Stimulated activated CD8-positive, alpha-beta memory T cell treated with anti-CD3 and anti-CD28 coated beads, Interleukin-7, amount 100 ng/mL, for 1 hour (primary cell): Measurements from ENCODE around the gene TRIM69.
"Not testable (repeated sequence)": the region's sequence is repeated elsewhere in the genome, so short reads cannot be mapped to it uniquely, and the experiment has no call there.

Source experiments
- DNase-seq, 2 donors: peaks; one replicate each; pipeline ENCODE4 v3.0.0-alpha.2; 2020; ENCODE audit warnings: low read depth in 2 of 2

TRIM69 gene

DNA sequence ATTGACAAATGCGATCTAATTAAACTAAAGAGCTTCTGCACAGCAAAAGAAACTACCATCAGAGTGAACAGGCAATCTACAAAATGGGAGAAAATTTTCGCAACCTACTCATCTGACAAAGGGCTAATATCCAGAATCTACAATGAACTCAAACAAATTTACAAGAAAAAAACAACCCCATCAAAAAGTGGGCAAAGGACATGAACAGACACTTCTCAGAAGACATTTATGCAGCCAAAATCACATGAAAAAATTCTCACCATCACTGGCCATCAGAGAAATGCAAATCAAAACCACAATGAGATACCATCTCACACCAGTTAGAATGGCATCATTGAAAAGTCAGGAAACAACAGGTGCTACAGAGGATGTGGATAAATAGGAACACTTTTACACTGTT, 7.1 kb downstream of the TRIM69 start:
- DNase-seq: not testable (repeated sequence)

DNA sequence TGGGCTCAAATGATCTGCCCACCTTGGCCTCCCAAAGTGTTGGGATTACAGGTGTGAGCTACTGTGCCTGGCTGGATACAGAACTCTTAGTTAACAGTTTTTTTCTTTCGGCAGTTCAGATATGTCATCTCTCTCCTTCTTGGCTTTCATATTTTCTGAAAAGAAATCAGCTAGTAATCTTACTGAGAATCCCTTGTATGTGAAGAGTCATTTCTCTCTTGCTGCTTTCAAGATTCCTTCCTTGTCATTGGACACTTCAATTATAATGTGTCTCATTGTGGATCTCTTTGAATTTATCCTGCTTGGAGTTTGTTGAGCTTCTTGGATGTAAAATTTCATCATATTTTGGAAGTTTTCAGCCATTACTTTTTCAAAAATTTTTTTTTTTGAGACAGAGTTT, 17.0 kb downstream of the TRIM69 start:
- DNase-seq: no peak

DNA sequence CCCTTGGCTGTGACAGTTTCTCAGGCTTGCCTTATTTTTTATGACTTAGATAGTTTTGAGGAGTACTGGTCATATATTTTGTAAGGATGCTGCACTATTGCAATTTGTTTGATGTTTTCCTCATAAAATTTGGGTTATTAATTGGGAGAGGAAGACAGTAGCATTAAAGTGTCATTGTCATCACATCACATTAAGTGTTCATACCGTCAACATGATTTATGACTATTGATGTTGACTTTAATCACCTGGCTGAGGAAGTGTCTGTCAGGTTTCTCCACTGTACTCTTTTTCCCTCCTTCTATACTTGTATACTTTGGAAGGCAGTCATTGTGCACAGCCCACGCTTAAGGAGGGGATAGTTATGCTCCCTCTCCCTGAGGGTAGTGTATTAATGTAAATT, 26.9 kb downstream of the TRIM69 start:
- no peak for DNase-seq

DNA sequence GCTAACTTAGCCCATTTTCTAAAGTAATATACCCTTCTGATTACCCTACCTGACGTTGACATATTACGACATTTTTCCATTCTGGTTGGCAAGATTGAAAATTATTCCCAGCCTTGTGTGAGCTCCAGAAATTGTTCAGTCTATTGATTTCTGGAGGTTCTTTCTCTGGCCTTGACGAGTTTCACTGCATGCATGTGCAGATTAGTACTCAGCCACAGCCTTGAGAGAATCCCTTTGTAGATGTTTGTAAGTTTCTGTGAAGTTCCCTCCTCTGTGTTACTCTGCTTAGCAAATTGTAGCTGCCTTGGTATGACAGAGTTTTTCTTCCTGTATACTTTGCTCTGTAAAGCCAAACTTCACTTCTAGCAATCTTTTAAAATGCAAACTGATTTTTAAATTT, 27.5 kb downstream of the TRIM69 start:
- no peak for DNase-seq

DNA sequence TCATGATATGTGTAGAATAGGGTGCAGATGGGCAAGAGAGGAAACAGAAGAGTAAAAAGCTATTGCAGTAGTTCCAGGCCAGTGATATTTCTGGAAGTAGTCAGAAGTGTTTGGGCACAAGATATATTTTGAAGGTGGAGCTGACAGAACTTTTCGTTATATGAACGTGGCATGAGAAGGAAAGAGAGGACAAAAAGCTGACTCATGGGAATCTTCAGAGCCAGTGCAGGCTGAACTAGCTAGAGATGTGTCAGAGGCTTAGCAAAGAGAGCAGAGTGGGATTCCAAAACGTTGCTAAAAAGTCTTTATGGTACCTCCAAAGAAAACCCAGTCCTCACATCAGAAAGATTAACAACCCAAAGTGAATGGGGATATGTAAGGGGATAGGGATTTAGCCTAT, 28.7 kb downstream of the TRIM69 start:
- DNase-seq: no peak

DNA sequence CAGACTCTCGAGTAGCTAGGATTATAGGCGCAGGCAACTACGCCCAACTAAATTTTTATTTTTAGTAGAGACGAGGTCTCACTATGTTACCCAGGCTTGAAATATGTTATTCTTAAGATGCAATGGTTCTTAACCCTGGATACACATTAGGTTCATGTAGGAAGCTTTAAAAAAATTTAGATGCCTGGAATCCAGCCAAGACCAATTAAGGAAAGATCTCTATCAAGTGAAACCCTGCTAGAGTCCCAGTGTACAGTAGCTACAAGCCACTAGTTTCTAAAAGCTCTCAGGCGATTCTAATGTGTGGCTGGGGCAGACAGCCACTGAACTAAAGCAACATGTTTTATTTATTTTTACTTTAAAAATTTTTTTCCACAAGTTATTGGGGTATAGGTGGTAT, 33.2 kb downstream of the TRIM69 start:
- DNase-seq: no peak

DNA sequence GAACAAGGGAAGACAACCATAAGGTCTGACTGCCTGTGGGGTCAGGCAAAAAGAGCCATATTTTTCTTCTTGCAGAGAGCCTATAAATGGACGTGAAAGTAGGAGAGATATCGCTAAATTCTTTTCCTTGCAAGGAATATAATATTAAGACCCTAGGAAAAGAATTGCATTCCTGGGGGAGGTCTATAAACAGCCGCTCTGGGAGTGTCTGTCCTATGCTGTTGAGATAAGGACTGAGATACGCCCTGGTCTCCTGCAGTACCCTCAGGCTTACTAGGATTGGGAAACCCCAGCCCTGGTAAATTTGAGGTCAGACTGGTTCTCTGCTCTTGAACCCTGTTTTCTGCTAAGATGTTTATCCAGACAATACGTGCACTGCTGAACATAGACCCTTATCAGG, 34.4 kb downstream of the TRIM69 start:
- DNase-seq: not testable (repeated sequence)

DNA sequence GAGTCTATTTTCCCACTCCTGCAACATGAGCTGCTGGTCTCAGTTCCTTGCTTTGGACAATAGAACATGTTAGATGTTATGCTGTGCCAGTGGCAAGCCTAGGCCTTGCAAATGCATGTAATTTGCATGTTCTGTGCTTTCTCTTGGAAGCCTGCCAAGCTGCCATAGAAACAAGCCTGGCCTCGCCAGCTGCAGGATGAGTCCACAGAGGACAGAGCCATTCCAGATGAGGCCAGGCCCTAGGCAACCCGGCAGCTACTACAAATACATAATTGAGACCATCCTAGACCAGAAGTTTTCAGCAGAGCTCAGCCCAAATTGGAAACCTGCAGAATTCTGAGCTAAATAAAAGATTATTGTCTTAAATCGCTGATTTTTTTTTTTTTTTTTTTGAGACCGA, 39.6 kb downstream of the TRIM69 start:
- DNase-seq: no peak

DNA sequence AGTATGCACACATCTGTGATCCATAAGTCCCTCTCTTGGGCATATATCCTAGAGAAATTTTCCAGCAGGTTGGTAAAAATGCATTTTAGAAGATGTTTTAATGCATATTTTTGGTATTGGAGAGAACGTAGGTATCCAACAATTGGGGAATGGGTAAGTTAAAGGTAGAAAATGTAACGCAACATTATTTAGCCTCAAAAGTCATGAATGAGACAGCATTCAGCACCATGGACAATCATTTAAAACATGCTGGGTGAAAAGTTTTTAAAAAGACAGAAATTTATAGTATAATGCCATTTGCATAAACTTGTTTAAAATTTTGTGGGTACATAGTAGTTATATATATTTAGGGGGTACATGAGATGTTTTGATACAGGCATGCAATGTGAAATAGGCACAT, 43.4 kb downstream of the TRIM69 start:
- DNase-seq: no peak

DNA sequence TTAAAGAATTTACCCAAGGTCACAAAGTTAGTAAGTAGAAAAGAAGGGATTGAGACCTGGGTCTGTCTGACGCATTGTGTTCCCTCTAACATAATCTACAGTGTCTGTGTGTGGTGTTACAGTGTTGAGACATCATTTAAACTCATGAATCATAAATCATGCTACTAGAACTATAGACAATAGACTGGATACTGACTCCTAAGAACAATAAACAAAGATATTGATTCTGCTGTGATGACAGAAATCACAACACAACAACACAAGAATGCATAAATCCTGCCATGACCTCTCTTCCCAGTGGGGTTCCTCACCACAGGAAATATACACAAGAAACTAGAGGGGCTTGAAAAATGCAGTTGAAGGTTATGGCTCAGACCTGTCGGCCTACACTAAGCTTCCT, 44.3 kb downstream of the TRIM69 start:
- DNase-seq: no peak

DNA sequence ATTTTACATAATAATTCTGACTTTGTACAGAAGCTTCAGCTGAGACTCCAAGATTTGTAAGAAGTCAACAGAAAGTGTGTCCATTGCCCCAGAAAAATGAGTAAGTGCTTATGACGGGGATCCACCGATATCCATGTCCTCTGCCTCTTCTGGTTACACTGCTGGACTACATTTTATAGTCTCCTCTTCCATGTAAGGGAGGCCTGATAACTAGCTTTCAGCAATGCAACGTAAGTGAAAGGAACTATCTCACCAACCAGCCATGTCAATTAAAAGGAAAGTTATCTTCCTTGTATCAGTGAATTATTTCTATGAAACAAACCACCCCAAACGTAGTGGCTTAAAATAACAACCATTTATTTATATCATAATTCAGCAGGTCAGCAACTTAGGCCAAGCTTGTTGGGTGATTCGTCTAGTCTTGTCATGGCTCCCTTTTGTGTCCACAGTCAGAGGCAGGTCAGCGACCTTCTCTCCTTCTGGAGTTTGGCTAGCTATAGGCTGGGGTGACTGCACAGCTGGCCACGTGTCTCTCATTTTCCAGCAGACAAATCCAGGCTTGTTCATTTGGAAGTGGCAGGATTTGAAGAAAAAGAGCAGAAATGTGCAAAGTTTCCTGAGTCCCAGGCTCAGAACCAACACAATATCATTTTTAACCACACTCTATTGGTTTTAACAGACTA, 44.9 kb downstream of the TRIM69 start:
- DNase-seq: no peak

DNA sequence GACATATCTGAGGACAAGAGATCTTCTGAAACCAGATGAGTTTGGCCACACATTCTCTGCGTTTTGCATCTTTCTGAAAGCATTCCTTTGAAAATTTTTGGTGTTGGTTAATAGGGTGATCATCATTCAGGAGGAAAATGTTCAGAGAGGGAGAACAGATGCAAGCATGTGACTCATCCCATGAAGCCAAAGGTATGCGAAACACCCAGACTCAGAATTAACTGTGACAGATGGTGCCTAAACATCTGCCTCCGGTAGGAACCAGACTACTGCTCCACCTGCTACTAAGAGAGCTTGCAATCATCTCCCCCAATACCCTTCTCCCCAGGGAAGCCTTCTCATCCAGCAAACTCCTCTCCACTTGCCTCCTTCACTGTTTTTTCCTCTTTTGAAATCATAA, 46.2 kb downstream of the TRIM69 start:
- DNase-seq: no peak

DNA sequence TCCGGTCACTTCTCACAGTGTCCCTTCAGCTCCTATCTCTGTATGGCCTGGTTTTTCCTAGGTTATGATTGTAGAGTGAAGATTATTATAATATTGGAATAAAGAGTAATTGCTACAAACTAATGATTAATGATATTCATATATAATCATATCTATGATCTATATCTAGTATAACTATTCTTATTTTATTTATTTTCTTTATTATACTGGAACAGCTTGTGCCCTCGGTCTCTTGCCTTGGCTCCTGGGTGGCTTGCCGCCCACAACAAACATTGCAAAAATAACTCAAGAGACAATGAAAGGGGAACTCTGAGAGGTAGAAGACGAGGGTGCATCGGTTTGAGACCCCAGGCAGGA, 48.6 kb downstream of the TRIM69 start:
- DNase-seq: not testable (repeated sequence)

DNA sequence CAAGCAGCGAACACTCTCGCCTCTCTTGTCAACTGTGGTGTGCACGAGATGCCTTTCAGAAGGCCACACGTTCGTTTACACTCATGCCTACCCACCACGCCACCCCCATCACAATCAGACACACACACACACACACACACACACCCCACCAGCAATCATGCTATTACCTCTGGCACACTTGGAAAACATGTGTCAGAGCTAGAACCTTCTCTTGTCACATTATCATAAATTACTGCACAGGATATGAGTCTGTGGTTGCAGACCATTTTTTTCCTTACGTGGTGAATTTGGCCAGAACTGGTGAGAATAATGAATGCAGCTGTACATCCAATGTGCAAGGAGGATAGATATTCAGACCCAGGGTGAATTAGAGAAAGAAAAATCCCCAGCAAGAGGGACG, 52.4 kb downstream of the TRIM69 start:
- no peak for DNase-seq

DNA sequence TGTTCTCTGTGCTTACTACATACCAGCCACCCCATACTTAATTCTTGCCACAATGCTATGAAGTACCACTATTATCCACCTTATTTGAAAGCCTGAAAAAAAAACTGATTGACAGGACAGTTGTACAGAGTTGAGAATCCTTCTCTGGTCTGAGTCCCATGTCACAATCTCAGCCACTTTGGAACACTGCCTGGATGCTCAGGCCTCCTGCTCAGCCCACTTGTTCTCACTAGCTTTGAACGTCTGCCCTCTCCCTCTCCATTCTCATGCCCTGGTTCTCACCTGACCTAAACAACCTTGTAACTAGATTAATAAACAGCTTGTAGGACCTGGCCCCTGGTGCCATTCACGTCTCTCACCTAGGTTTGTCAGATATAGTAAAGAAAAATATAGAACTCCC, 53.9 kb downstream of the TRIM69 start:
- no peak for DNase-seq

DNA sequence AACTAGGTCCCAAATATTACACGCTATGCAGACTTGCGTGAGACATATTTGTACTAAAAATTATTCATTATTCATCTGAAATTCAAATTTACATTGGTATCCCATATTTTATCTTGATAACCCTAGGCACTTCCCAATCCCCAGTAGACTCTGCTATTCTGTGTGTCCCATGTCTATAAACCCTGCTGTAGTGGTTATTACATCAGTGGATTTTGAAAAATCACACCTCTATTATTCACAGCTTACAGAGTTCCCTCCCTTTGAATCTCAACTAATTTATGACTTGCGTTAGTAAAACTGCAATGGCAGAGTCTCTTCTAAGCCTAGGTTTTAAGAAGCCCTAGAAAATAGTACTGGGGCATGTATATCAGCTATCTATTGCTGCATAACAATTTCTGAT, 54.3 kb downstream of the TRIM69 start:
- DNase-seq: no peak

DNA sequence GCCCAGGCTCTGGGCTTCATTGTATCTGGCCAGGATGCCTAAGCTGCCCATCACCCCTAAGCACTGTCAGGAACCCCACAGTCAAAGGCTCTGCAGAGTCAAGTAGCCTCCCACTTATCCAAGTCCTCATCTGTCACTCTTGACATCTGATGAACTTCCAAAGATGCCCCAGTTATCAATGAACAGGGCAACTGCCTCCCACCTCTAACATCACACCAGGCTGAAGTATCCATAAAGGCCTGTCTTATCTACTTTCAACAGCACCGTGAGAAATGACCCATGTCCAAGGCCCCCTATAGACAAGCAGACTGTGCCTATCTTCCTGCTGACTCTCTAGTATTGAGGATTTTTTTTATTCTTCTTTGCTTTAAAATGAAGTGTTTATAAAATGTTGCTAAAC, 56.4 kb downstream of the TRIM69 start:
- DNase-seq: no peak

DNA sequence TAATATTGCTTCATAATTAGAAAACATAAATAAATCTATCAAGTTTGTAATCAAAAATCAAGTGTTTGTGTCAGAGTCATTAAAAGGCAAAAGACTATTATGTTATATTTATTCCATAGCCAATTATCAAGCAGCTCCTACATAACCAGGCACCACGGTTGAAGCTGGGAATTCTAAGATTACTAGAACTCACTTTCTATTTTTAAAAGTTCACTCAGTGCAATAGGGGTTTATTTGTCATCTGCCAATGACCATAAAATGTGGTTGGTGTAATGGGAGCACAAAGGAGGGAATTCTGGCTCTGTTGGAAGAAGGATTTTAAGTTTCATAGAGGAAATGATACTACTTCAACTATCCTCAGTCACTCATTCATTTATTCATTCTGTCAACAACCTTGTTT, 57.7 kb downstream of the TRIM69 start:
- DNase-seq: no peak

DNA sequence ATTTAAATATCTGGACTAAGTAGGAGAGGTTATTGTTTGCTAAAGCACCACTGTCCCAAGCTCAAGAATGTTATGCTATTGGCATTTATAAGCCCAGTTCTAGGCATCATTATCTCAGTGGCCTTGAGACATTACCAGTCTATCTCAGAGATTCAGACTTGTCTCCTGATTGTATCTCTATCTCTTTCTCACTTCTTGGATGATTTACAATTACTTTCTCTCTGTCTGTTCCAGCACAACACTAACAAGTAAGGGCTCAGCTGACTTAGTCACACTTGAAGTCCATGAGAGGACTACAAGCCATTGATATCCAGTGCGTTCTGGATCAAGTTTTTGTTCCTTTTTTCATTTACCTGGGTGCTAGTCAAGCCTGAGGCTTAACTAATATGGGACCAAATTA, 60.2 kb downstream of the TRIM69 start:
- no peak for DNase-seq

DNA sequence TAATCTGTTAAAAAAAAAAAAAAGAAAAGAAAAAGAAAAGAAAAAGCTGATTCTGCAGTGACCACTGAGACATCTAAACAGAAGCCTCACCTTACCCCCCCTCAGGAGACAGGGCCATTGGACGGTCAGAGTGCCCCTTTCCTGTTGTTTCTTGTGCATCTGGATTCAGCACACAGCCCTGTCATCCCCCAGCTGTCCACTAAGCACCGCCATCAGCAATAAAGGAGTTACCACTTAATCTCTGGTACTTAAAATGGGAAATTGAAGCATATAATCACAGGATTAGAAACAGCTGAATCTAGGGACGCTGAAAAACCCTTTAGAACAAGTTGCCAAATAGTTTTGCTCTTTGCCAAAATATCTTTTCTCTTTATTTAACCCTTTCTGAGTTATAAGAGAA, 62.5 kb downstream of the TRIM69 start:
- DNase-seq: no peak

DNA sequence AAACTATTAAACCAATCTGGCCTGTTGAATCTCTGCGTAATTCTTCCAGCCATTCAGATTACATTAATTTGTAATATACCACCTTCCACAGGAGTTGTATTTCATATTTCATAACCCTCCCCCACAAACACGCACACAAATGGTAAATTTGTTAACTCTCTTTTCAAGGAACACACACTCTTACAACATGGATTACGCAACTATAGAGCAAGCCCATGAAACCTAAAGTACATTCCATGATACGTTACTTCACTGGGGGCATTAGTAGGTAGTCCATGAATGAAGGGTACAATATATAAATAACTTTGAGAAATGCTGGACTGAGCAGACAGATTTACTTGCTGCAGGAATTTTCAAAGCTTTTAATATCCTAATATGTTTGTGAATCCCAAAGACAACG, 65.0 kb downstream of the TRIM69 start:
- DNase-seq: no peak

DNA sequence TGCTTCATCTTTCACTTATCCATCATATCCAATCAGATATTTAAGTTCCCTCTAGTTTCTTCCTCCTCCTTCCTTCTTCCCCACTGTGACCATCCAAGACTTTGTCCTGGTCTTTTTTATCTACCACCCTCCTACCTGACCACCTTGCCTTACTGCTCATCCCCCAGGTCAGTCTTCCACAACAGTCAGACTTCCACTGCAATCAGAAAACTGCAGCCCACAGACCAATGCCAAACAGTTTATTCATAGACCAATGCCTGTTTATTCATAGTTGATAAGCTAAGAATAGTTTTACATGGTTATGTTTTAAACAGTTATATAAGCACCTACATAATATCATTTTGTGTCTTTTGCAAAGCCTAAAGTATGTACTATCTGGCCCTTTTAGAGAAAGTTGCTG, 65.5 kb downstream of the TRIM69 start:
- DNase-seq: no peak

DNA sequence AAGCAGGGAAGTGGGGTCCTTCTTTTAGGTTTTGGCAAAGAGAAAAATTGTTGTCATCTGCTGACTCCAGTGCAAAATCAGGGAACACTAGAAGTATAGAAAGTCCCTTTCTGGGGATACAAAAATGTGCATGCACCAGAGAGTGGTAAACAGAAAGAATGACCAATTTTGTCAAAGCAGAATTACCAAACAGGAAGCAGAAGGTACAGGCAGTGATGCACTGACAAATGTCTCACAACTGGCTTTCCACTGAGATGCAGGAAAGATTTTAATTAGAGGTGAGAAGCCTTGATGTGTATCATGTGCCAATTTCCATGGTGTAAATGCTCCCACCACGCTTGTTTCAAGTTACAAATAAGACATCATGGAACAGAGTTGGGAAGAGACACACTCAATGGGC, 66.0 kb downstream of the TRIM69 start:
- DNase-seq: no peak

DNA sequence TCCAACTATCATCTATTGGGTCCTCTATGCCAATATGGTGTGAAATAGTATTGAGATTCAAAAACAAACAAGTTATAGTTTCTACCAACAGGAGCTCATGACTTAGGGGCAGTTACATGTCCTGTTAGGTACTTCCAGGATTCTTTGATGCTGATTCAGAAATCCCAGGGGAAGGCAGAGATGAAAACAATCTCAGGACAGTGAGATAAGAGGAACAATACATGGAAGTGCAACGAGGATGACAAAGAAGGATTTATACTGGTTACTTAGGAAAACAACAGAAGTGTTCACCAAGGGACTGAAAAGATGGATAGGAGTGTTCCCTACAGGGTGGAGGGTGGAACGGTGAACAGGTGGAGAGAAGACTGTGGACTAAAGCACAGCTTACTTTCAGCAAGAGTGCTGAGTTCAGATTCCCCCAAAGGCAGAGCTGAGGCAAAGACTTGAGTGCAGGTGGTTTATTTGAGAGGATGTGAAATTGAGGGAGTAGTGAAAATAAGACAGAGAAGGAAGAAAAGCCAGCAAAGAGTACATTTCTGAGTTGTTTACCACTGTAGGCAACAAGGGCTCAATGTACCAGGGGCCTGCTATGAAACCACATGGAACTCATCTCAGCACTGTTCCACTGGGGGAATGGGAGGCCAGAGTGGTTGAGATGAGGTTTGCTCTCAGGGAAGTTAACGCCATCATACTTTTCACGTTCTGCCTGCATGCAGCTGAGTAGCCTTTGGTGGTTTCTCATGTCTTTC, 68.1 kb downstream of the TRIM69 start:
- DNase-seq: no peak
